Measurements from ENCODE around the gene ELAC2.
A peak's percentile ranks its signal among the peaks of the same experiment; 100 is the strongest.
"Not testable (repeated sequence)": the region's sequence is repeated elsewhere in the genome, so short reads cannot be mapped to it uniquely, and the experiment has no call there.

ELAC2 gene

DNA sequence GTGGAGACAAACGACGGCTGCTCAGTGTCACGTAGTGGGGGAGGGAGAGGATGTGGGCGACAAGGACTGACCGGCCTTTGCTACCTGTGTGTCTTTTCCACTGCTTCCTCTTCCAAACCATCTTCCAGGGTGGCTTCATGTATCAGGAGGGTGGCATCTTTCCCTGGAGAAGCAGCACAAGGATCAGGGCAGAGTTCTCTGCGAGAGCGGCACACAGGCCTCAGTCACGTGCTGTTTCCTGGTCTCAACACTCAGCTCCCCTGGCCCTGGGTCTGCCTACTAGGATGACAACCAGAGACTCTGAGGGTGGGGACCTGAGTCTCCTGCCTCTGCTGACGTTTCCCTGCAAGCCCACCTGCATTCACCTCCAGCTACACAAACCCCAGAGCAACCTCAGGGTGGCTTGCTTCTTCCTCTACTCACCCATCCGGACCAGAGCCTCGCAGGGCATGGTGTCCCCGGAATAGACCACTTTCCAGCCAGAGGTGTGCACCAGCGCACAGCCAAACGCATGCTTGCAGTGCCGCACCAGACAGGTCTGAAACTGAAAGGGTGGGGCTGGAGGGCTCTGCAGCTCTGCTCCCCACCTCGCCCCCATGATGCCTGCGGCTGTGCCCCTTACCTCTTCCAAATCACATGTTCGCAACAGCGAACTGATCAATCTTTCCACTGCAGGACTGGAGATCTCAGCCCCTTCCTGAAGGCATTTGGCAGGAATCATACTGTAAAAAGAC, 23.3 kb downstream of the ELAC2 start:
- no peak overlapping the region for H3K4me3 ChIP-seq
- H3K27ac ChIP-seq: no peak overlapping the region

DNA sequence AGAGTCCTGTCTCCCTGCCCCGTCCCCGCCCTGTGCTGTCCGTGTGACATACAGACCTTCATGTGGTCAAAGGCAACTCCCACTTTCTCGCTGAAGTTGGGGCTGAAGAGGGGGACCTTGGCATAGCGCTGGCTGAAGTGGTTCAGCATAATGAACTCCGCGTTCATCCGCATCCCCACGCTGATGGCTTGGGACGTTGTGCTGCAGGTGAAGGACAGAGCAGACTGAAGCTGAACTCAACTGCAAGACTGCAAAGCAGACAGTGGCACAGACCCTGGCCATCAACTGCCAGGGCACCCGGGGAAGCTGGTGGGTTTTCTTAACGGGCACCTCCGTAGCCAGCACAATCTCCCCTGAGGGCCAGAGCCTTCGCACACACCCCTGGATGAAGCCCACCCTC, 24.2 kb downstream of the ELAC2 start:
- H3K27ac ChIP-seq: no peak overlapping the region
- no peak overlapping the region for H3K4me3 ChIP-seq

DNA sequence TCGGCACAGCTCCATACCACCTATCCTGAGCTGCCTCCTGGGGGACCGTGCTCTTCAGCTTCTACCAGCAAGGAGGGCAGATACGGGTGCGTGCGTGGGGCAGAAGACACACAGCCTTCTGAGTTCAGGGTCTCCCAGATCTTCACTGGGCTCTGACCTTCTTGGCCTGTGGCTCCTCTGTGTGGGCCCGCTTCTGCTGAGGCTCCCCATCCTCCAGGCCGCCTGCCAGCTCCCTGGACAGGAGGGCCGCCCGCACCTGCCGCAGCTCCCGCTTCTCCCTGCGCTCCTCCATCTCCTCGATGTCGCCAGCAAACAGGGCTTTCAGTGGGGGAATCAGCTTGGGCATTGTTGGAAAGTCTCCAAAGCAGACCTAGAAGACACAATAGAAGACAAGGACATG, 25.2 kb downstream of the ELAC2 start:
- no peak overlapping the region for H3K27ac ChIP-seq

DNA sequence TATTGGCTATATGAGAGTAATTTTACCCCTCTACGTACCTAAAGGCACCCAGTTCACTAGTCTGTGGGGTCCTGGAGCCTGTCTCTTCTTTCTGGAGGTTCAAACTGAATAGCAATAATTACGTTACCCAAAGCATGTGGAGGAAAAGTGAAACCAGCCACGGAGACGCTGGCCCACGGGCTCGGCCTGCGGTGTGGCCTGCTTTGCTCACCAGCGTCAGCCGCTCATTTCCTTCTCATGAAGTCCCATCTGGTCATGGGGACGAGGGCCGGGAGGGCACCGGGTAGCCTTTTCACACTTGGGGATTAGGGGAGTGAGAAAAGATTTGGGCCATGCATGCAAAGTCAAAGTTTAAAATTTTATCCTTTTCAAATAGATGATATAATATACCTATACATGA, 26.9 kb downstream of the ELAC2 start:
- H3K4me3 ChIP-seq: no peak overlapping the region
- no peak overlapping the region for H3K27ac ChIP-seq

More for the DNA sequence above, 25.2 kb downstream of the ELAC2 start:
- H3K4me3 ChIP-seq: no peak overlapping the region

DNA sequence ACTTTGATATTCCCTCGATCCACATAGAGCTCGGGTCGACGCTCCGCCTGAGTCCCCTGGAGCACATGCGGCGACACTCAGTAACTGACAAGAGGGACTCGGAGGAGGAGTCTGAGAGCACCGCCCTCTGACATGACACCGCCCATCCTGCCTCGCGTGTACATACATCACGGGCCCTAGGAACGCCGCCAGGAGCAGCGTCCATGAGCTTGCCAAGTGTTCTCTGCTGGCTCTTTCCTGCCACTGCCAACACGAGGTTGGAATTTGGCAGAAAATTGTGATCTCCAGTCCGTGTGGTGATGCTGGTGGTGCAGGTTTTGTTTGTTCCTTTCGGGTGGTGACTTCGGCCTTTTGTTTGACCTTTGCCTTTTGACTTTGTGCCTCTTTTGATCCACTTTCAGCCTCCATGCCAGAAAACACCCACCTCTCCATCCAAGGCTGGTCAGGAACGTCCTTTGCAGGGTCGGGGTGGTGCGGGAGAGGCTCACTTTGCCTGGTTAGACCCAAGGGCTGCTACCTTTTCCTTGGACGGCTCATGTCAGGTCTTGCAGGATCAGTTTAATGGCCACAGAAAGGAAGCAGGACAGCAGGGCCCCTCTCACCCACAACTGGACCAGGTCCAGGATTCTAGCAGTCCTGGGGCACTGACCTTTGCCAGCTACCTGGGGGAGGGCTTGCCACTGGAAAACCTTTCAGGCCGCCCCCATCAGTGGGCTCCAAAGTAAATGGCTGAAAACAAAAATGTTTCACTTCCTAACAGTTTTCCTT, 27.6 kb downstream of the ELAC2 start:
- no peak overlapping the region for H3K27ac ChIP-seq
- no peak overlapping the region for H3K4me3 ChIP-seq

DNA sequence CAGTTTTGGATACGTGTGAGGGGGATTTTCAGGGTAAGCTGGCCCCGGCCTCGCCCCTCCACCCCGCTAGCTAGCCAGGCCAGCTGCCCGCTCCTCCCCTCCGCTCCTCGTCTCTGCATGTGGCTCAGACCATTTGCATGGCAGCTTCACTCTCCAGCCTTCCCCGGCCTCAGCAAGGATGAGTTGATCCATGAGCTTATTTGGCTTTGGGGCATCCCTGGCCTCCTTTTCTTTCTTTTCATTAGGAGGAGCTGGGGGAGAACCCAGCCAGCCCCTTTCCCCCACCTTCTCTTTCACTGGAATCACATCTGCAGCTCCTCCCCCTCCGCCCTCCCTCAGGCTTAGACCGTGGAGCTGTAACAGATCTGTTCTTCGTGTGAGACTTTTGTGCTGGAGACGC, 30.7 kb downstream of the ELAC2 start:
- H3K27ac ChIP-seq: no peak overlapping the region

DNA sequence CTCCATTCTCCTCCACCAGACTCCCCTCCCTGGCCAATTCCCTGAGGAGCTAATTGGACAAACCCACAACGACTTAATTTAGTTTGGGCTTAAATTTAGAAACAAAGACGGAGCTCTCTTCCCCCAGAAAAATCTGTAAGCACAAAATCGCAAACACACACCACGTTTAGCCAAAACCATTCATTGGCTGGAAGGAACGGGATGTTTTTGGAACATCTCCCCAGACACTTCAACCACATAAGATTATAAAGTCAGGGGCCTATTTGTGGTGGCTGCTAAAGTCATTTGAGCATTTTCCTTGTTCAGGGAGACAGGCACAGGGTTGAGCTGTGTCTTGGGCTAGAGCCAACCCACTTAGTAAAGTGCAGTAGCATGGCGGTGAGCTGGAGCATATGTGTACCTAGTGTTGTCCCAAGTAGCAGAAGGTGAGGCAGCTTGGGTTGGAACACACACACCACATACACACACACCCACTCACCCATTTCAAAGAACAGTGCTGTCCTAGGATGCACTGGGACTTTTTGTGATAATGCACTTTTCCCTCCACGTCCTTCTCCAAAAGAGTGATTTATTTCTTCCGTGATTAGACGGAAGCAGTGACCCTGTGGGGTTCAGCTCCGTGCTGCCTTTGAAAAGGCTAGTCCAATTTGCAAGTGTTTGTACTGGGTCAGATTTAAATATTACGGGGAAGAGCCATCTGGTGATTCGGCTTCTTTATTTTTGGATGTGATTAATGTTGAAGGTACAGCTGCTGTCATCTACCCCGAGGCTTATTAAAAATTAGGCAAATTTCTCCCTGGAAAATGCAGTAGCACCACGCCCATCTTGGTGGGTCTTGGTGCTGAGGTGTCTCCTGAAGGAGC, 32.2 kb downstream of the ELAC2 start:
- Histone ChIP-seq H3K27ac (peak overlapping the region in 2 of 21 experiments; percentile 14 to 82), H3K4me3 (no peak overlapping the region)

More for the DNA sequence above, 30.7 kb downstream of the ELAC2 start:
- H3K4me3 ChIP-seq: no peak overlapping the region

DNA sequence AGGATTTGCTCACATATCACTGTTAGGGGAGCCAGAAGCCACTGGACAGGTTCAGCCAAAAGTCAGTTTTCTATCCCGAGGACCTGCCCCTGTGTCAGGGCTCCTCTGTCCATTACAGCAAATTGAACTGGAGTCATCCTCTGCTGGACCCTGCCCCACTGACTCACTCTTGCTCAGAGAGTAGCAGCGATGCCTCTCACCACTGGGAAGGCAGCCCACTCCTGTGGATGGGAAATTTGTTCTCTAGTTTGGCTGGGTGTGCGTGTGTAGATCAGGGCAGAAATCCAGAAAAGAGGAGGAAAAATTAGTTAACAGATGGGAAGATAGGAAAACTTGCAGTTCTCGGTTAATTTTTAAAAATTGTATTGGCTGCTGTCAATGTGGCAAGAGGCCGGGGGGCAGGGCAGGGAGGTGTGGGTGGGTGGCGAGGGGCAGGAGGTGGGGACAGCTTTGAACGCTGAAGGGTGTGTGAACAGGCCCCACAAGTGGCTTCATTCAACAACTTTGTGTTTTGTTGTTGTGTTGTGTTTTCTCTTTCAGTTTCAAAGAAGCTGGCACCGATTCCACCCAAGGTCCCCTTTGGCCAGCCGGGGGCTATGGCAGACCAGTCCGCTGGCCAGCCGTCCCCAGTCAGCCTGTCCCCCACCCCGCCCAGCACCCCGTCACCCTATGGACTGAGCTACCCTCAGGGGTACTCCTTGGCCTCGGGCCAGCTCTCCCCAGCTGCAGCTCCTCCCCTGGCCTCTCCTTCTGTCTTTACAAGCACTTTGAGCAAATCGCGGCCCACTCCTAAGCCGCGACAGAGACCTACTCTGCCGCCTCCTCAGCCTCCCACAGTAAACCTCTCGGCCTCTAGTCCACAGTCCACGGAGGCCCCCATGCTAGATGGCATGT, 33.6 kb downstream of the ELAC2 start:
- no peak overlapping the region for H3K4me3 ChIP-seq
- H3K27ac ChIP-seq: peak overlapping the region in 16 of 21 experiments; percentile 1 to 82 (median 60)

DNA sequence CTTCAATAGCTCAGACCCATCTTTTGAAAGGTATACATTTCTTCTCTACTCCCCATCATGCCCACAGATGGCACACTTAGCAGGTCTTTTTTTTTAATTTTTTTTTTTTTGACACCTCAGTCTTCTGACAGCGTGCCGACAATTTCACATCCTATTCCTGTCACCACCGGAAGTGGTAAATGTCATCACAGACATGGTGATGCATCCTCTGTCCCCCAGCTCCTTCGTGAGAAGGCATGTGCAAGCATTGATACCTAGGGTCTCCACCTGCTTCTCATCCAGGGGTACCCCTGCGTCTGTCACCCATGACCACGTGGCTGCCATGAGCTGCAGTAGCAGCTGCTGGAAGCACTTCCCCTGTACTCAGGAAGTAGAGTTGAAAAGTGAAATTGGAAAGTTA, 35.6 kb downstream of the ELAC2 start:
- Histone ChIP-seq H3K27ac (no peak overlapping the region), H3K4me3 (no peak overlapping the region)

DNA sequence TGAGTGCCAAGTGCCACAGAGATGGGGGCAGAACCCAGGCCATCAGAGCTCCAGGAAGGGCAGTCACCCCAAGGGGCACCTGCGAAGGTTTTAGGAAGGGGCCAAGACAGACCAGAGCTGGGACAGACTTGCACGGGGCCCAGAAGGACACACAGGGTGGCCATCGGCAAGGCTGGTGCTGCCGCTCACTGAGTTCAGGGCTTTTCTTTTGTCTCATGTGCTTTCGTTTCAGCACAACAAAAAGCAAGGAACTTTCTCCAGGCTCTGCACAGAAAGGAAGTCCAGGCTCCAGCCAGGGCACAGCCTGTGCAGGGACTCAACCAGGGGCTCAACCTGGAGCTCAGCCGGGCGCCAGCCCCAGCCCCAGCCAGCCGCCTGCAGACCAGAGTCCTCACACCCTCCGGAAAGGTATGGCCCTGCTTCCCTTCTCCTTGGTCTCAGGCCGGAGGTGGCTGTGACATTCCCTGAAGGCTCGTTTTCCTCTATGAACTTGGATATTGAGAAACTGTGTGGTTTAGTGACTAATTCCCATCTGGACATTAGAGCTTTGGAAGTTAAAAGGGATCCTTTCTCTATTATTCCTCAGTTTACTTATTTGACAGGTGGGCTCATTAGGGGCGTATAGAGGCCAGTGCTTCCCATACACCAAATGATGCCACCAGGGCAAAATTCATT, 37.9 kb downstream of the ELAC2 start:
- H3K4me3 ChIP-seq: no peak overlapping the region
- no peak overlapping the region for H3K27ac ChIP-seq

DNA sequence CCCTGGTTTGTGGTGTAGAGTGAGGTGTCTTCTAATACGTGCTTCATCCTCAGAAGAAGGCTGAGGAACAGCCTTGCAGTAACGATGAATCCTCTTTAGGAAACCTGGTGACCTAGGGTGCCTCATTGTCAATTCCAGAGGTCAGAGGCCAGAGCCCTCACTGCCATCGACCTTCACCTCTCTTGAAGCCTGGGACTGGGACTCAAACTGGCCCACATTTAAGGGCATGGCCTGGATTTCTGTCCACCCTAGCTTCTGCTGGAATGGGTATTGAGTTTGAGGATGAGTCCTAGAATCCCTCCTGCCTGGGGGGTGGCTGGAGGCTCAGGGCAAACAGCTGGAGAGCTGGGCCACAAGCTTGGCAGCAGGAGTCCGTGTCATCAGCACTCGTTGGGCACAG, 38.6 kb downstream of the ELAC2 start:
- Histone ChIP-seq H3K27ac (no peak overlapping the region), H3K4me3 (no peak overlapping the region)

DNA sequence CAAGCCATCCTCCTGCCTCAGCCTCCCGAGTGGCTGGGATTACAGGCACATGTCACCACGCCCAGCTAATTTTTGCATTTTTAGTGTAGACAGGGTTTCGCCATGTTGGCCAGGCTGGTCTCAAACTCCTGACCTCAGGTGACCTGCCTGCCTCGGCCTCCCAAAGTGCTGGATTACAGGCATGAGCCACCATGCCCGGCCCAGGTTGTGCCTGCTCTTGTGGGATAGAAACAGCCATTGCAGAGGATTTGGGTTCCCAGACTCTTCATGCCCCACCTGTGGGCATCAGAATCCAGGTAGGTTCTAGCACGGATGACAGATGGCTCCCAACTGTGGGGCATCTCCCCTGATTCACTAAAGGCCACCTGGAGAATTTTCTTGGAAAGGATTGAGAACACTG, 39.0 kb downstream of the ELAC2 start:
- H3K4me3 ChIP-seq, H3K27ac ChIP-seq: not testable (repeated sequence)

DNA sequence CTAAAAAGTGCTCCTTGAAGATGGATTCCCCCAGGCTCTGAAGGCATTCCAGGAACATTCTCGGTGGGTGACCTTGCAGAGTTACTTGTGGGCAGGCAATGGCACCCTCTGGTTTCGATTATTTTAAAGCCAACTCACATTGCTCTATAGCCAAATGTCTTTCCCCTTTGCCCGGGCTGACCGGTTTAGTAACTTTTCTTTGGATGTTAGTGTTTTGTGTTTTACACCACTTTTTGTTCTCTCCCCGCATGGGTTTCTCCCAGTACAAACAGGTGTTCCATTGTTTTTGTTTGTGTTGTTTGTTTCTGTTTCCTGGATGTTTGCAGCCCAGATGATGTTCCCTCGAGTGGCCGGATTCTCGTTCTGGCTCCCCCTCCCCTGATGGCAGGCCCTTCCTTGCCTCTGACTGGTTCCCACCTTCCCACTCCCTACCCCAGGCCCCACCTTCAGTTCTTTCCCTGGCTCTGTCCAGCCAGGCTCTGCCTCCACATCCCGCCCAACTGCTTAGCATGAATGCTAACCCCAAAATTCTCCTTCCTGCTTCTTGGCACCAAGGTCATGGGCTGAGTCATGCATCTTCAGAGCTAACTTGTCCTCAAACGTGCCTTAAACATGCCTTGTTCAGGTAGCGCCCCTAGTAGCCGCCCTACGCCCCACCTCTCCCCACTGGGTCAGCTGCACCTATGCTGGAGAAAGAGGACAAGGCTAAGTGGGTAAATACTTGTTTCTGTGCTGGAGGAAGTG, 40.6 kb downstream of the ELAC2 start:
- Histone ChIP-seq H3K4me3 (no peak overlapping the region), H3K27ac (no peak overlapping the region)

DNA sequence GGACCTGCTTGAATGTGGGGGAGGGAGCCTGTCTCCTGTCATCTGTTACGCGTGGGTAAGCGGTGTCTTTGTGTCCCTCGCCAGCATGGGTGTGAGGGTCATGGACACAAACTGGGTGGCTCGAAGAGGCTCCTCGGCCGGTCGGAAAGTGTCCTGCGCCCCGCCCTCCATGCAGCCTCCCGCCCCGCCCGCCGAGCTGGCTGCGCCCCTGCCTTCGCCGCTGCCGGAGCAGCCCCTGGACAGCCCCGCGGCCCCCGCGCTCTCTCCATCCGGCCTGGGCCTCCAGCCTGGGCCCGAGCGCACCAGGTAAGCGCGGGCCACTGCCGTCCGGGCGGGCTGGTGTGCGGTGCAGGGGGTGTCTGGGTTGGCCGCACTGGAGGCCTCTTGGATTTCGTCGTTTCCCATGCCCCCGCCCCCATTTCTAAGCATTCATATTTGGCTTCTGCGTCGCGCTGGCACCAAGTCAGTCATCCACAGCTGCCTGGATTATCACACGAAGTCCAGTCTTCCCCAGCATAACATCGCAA, 43.8 kb downstream of the ELAC2 start:
- Histone ChIP-seq H3K27ac (peak overlapping the region in 1 of 21 experiments; percentile 14), H3K4me3 (peak overlapping the region in 3 of 7 experiments; percentile 11 to 27 (median 18))

DNA sequence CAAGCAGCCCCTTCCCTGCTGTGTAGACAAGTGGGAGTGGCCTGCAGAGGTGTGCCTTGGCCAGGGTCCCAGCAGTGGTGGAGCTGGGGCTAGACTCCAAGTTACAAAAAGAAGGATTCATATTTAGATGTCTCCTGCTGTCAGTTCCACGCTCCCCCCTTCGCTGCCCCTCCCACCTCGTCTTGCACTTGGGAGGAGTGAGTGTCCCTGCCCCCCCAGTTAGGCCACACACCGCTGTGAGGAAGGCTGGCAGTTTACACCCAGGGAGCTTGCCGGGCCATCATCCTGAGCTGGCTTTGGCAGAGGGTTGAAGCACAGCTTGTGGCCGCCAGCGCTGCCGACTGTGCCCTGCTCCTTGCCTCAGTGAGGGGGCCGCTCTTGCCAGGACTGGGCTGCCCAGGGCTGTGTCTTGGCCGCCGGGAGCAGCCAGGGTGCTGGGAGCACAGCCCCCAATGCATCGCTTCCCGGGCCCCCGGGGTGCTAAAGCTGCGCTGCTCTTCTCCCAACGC, 44.3 kb downstream of the ELAC2 start:
- Histone ChIP-seq H3K4me3 (peak overlapping the region in 3 of 7 experiments; percentile 11 to 27 (median 18)), H3K27ac (peak overlapping the region in 1 of 21 experiments; percentile 14)

DNA sequence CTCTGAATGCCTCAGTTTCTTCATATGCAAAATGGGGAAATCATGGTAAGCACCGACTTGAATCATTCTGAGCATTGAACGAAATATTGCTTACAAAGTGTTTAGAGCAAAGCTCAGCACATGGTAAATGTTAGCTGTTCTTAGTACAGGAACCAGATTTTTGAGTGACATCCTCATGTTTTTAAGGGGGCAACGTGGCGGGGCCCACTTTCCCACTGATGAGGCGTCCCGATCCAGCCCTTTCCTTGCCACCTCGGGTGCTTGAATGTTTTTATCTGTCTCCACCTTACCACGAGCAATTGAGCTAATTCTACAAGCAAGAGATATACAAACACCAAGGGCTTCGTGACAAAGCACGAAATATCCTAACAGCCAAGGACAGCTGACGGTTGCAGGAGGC, 49.9 kb downstream of the ELAC2 start:
- no peak overlapping the region for H3K4me3 ChIP-seq
- H3K27ac ChIP-seq: no peak overlapping the region

DNA sequence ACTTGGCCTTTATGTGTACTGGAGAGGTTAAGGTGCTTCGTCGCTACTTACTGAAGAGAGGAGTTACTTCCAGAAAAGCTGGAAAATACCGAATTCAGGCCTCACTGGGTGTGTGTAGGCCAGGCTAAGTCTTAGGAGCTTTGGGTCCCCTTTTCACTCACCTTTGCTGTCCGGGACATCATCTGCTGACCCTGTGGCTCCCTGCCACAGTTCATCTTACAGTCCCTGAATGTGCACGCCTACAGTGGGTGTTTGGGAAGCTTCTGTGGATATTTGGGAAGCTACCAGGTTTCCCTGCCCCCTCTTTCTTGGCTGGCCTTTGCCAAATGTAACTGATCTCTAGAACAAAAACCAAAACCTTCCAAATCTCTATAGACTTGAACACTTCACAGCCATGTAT, 51.4 kb downstream of the ELAC2 start:
- Histone ChIP-seq H3K4me3 (no peak overlapping the region), H3K27ac (no peak overlapping the region)

DNA sequence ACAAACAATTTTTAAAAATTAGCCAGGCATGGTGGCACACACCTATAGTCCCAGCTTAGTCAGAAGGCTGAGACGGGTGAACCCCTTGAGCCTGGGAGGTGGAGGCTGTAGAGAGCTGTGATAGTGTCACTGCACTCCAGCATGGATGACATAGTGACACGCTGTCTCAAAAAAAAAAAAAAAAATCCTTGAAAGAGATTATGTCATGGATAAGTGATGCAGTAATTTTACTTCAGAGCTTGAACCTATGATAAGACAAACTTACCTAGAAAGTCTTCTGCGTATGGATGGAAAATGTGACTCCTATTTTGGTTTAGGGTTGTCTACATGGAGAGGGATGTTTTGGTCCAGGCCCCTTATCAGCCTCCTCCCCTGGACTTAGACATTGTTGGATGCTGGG, 51.8 kb downstream of the ELAC2 start:
- Histone ChIP-seq H3K27ac (no peak overlapping the region), H3K4me3 (no peak overlapping the region)

Measured in skin epidermis (tissue), 12 donors.